HTERT RPE-1 (cell line): ENCODE results near the gene COX6A2.
"Not testable (repeated sequence)": the region's sequence is repeated elsewhere in the genome, so short reads cannot be mapped to it uniquely, and the experiment has no call there.

Source experiments
- in situ Hi-C: fragments of 300-500 bp; cut with MboI; formaldehyde crosslinking; loops from 4 replicates; pipeline ENCODE4 v1.14.3; 2020; ENCODE audit warnings: low sequenced_read_pairs

COX6A2 gene

GRCh38 chr16:31438414-31438813, 10.3 kb upstream of the COX6A2 start:
- in situ Hi-C loops = no loop called here

GRCh38 chr16:31436221-31437045, 8.3 kb upstream of the COX6A2 start:
- in situ Hi-C loops = no loop called here

GRCh38 chr16:31435341-31436220, 7.4 kb upstream of the COX6A2 start:
- in situ Hi-C loops = no loop called here

GRCh38 chr16:31430380-31431052, 2.4 kb upstream of the COX6A2 start:
- in situ Hi-C loops = no loop called here

- in situ Hi-C loops = no loop called here
Measured at GRCh38 chr16:31429796-31430195, 1.6 kb upstream of the COX6A2 start.

- in situ Hi-C loops = no loop called here
Measured at GRCh38 chr16:31429314-31429713, 1.2 kb upstream of the COX6A2 start.

- in situ Hi-C loops = no loop called here
Measured at GRCh38 chr16:31428638-31429247, 583 bp upstream of the COX6A2 start.

- in situ Hi-C loops = no loop called here
Measured at GRCh38 chr16:31427441-31428278, 500 bp downstream of the COX6A2 start.

GRCh38 chr16:31423801-31424200, 4.4 kb downstream of the COX6A2 start:
- in situ Hi-C loops = no loop called here

GRCh38 chr16:31423241-31423640, 4.9 kb downstream of the COX6A2 start:
- in situ Hi-C loops = no loop called here

- in situ Hi-C loops = no loop called here
Measured at GRCh38 chr16:31421587-31421986, 6.6 kb downstream of the COX6A2 start.

GRCh38 chr16:31420037-31420436, 8.1 kb downstream of the COX6A2 start:
- in situ Hi-C loops = no loop called here

GRCh38 chr16:31417916-31418315, 10.2 kb downstream of the COX6A2 start:
- in situ Hi-C loops = no loop called here

- in situ Hi-C loops = not testable (repeated sequence)
Measured at GRCh38 chr16:31417036-31417435, 11.1 kb downstream of the COX6A2 start.

- in situ Hi-C loops = no loop called here
Measured at GRCh38 chr16:31416371-31416770, 11.8 kb downstream of the COX6A2 start.

GRCh38 chr16:31414706-31415105, 13.5 kb downstream of the COX6A2 start:
- in situ Hi-C loops = no loop called here

- in situ Hi-C loops = no loop called here
Measured at GRCh38 chr16:31413943-31414342, 14.2 kb downstream of the COX6A2 start.

- in situ Hi-C loops = no loop called here
Measured at GRCh38 chr16:31413381-31413780, 14.8 kb downstream of the COX6A2 start.

GRCh38 chr16:31412750-31413149, 15.4 kb downstream of the COX6A2 start:
- in situ Hi-C loops = no loop called here
